LNCAP (cell line): Measurements from ENCODE around the gene ARAP1.

Source experiments
- TF ChIP-seq, protein P1 (sequence below): fragments of 450-650 bp; IDR thresholded peaks from 2 replicates; pipeline ENCODE4 v1.5.1; 2017; ENCODE audit warnings: mild to moderate bottlenecking

The ARAP1 gene

GRCh38 chr11:72682238-72682857 lies 69.9 kb downstream of the ARAP1 start:
- TF ChIP-seq, protein P1, sequence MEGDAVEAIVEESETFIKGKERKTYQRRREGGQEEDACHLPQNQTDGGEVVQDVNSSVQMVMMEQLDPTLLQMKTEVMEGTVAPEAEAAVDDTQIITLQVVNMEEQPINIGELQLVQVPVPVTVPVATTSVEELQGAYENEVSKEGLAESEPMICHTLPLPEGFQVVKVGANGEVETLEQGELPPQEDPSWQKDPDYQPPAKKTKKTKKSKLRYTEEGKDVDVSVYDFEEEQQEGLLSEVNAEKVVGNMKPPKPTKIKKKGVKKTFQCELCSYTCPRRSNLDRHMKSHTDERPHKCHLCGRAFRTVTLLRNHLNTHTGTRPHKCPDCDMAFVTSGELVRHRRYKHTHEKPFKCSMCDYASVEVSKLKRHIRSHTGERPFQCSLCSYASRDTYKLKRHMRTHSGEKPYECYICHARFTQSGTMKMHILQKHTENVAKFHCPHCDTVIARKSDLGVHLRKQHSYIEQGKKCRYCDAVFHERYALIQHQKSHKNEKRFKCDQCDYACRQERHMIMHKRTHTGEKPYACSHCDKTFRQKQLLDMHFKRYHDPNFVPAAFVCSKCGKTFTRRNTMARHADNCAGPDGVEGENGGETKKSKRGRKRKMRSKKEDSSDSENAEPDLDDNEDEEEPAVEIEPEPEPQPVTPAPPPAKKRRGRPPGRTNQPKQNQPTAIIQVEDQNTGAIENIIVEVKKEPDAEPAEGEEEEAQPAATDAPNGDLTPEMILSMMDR = no peak

DNA sequence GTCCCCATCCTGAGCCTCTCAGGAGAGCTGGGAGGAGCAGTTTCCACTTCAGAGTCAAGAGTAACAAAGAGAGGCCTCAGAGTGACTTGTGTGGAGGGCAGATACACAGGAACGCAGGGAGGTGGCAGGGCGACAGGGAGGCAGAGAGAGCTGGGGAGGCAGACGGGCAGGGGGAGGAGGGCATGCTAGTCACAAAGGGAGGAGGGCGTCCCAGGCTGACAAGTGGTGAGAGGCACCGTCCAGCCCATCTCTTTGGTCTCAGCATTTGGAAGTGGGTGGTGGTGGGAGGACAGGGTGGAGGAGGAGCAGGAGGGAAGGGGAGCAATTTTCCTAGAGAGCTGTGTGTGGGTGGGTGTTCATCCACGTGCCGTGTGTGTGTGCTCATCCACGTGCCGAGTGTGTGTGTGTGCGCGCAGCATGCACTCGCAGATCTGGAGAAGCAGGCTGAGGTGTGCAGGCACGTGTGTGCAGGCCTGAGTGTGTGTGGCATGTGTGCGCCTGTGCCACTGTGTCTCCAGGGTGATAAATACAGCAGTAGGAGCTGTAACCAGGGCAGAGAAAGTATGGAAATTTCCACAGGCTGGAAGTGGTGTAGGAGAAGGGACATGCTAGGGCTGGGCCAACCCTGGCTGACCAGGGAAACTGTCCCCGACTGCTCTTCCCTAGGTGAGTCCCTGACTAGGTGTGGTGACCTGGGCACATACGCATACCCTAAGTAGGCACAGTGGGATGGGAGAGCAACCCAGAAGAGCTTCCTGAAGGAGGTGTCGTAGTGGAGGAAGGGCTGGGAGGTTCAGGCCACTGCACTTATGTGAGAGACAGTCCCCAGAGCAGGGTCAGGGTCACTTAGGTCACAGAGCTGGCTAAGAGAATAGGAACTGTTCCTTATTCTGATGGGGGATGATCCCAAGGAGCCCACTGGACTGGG lies 70.7 kb downstream of the ARAP1 start:
- TF ChIP-seq, protein P1 = no peak

- TF ChIP-seq, protein P1 = no peak
These were observed 71.5 kb downstream of the ARAP1 start for GRCh38 chr11:72680624-72681158.

- TF ChIP-seq, protein P1 = no peak
These were observed 72.3 kb downstream of the ARAP1 start for GRCh38 chr11:72679869-72680268.

GRCh38 chr11:72678524-72678923 lies 73.7 kb downstream of the ARAP1 start:
- TF ChIP-seq, protein P1 = no peak

DNA sequence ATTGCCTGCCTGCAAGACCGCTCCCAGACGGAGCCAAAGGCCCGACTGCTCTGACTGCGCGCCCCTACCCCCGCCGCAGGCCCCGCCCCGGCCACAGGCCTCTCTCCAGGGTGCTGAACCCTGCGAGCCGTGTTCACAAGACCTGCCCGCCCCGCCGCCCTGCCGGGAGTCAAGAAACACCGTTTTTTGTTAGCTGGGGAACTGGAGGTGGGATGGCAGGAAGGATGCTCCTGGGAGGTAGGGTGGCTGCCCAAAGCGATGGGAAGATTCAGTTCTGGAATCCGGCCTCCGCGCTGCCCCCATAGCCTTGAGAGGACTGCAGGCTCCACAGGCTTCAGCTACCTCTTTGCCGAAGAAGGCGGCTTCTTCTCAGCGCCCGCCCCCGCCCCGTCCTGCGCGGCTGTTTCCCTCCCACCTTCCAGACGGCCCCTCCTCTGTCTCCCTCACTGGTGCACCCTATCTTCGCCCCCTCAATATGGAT lies 75.3 kb downstream of the ARAP1 start:
- TF ChIP-seq, protein P1 = no peak

DNA sequence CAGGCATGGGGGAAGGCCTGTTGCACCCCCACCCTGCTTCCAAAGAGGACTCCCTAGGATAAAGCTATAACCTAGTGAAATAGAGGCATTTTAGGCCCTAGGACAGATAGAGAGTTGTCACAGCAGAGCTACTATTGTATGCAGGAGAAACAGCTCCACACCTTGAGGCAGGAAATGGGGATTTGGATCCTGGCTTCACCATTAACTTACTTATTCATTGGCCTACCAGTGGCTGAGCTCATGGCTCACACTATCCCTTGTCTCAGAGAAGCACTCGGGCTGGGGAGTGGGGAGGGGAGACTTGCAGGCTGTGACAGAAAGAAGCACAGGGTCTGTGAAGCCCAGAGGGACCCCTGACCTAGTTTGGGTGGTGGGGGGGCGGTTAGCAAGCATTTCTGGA lies 77.0 kb downstream of the ARAP1 start:
- TF ChIP-seq, protein P1 = no peak
